Activated CD4-positive, alpha-beta T cell treated with anti-CD3 and anti-CD28 coated beads for 24 hours (primary cell): ENCODE data around the gene GLRA3.
"Not testable (repeated sequence)": the region's sequence is repeated elsewhere in the genome, so short reads cannot be mapped to it uniquely, and the experiment has no call there.

Source experiments
- DNase-seq, 2 donors: peaks; one replicate each; pipeline ENCODE4 v3.0.0-alpha.2; 2020; ENCODE audit warnings: low read depth in 2 of 2

The GLRA3 gene

GRCh38 chr4:174810834-174811233 is 18.2 kb downstream of the GLRA3 start:
- no peak for DNase-seq

DNA sequence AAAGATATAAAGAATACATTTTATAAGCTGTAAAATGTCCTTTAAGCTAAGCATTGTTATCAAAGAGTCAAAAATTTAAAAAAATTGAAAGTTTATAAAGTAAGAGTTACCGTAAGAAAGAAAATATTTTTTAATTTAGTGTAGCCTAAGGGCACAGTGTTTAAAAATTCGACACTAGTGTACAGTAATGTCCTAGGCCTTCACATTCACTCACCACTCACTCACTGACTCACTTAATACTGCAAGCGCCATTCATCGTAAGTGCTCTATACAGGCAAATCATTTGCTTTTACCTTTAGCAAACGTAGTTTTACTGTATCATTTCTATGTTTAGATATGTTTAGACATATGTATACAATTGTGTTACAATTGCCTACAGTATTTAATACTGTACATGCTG is 20.2 kb downstream of the GLRA3 start:
- no peak for DNase-seq

DNA sequence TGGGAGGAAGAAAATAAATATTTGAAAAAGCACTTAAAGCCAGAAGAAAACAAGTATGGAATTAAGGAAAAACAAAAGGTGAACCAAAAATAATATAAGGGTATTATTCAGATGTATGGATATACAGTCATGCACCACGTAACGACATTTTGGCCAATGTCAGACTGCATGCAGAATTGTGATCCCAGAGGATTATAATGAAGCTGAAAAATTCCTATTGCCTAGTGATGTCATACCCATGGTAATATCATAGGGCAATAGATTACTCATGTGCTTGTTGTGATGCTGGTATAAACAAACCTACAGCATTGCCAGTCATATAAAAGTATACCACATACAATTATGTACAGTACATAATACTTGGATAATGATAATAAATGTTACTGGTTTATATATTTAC is 20.9 kb downstream of the GLRA3 start:
- no peak for DNase-seq

- DNase-seq, result no peak
Observed at GRCh38 chr4:174805746-174806145, 23.3 kb downstream of the GLRA3 start.

GRCh38 chr4:174794543-174795094 is 34.4 kb downstream of the GLRA3 start:
- DNase-seq, result no peak

GRCh38 chr4:174789657-174790056 is 39.4 kb downstream of the GLRA3 start:
- no peak for DNase-seq

- DNase-seq, result not testable (repeated sequence)
Observed at GRCh38 chr4:174778274-174778986, 50.6 kb downstream of the GLRA3 start.

DNA sequence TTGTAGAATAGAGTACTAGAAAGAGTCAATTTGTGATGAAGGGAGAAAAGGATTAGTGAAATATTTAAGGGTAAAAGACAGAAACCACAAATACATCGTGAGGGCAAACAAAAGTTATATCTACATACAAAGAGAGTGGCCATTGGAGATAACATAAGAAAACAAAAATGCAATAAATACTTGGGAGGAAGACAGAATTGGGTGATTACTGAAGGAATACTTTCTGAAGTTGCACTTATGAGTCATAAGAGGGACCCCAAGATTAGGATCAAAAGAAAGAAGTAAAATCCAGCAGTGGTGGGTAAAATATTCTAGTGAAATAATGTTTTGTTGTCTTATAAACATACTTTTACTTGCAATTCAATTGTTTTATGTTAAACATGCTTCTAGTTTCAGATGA is 53.7 kb downstream of the GLRA3 start:
- no peak for DNase-seq

- no peak for DNase-seq
Observed at GRCh38 chr4:174764105-174764729, 64.8 kb downstream of the GLRA3 start.

DNA sequence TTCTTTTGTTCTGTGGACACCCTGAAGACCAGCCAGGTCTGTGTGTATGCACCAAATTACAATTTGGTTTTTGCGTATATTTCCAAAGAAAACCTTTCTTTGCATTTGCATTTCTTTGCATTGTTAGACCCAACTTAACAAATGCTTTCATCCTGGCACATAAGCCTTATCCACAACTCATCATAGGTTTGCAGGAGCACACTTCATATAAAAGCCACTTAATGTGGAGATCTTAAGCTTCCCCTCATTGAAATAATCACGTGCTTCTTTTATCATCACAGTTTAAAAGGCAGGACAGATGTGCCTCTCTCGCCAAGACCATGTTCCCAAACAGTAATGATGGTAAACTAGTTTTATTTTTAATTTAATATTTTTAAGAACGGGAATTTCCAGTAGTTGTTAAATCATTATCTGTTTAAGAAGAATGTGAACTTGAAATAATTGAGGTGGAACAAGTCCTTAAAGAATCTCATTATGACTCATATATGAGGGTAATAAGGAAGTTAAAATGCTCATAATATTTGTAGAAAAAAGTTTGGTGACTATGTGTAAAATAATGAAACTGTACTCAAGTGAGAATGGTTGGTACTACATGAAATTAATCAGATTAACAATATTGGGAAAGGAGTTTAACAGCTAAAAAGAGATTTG is 65.5 kb downstream of the GLRA3 start:
- no peak for DNase-seq

- DNase-seq, result no peak
Observed at GRCh38 chr4:174761451-174761850, 67.6 kb downstream of the GLRA3 start.

DNA sequence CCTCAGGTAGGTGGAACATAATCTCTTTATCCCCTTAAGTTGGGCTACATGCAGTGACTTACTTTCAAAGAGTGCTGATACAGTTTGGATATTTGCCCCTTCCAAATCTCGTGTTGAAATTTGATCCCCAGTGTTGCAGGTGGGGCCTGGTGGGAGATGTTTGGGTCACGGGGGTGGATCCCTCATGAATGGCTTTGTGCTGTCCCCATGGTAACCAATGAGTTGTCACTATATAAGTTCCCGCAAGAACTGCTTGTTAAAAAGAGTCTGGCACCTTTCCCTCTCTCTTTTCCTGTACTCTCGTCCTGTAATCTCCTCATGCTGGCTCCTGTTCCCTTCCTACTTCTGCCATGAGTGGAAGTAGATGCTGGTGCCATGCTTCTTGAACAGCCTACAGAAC is 71.3 kb downstream of the GLRA3 start:
- no peak for DNase-seq

DNA sequence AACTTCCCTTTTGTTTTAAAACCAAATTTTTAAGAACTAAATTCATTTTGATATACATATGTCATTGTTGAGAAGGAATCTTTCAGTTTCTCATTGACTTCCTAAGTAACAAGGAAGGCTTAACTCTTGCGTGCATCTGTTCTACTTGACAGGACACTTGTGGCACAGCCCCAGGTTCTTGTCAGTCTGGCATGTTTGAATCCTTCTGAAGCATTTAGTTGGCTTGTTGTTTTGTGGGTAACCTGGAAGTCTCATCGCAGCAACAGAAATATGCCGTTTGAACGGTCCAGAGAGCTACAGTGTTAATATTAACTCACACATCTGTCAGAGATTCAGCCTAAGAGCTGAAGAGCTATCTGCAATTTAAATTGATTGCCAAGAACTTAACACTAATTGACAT is 76.0 kb downstream of the GLRA3 start:
- DNase-seq, result no peak

GRCh38 chr4:174752026-174752425 is 77.0 kb downstream of the GLRA3 start:
- DNase-seq, result no peak

DNA sequence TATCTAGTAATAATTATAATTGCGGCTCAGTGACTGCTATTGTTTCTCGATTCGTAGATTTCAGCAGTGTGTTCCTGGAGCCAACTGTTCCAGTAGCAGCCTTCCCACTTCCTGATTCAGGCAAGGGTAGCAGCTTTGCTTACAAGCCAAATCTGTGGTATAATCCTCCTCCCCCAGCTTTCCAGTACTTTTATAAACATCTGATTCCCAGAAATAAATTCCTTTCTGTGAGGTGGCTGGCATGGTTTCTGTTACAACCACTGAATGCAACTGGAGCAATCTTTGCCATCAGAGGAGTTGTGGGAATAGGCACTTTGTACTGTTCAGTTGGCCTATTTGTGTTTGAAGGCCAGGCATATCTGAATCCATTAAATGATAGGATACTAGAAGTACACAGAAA is 80.0 kb downstream of the GLRA3 start:
- DNase-seq, result no peak

DNA sequence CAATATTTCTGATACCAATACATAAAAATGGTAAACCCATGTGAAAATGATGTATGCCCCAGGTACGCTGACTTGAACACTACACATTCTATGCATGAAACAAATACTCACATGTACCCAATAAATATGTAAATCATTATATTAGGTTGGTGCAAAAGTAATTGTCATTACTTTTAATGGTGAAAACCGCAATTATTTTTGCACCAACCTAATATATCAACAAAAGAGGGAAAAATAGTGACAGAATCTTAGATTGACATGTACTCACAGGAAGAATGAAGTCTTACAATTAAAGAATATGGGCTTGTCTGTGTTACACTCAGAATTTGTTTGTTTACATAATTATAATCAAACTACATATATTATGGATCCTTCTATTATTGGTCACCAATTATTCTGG is 82.3 kb downstream of the GLRA3 start:
- no peak for DNase-seq

GRCh38 chr4:174742561-174742960 is 86.5 kb downstream of the GLRA3 start:
- no peak for DNase-seq

DNA sequence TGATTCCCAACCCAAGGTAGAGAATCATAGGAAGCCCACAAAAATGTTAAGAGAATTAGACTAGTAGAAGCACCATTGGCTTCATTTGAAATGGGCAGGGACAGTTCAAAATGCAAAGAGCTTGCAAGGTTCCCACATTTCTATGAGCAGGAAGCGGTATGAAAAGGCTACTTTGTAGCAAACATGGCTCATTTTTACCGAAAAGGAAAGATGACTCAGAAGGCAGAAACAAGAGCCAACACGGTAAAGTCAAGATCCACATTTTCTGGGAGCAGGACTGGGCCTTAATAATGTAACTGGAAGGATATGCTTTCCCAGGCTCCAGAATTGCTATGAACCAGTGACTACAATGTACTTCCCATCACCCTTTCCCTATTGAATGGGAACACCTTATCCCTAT is 89.5 kb downstream of the GLRA3 start:
- no peak for DNase-seq

DNA sequence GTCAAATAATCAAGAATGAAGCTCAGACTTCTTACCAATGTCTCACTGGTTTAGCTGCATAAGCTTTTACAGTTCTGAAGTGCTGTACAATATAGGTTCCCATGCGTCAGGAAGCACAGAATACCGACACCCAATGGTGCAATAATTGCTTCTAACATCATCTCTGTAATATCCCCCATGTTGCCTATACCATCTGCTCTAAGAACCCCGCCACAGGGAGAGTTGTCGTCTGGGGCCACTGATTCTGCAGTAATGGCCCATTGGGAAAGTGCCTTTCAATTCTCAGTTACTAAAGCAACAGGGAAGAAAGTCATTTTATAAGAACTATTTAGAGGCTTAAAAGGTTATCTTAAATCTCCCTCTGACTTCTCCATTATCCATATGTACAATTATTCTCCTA is 94.9 kb downstream of the GLRA3 start:
- no peak for DNase-seq

DNA sequence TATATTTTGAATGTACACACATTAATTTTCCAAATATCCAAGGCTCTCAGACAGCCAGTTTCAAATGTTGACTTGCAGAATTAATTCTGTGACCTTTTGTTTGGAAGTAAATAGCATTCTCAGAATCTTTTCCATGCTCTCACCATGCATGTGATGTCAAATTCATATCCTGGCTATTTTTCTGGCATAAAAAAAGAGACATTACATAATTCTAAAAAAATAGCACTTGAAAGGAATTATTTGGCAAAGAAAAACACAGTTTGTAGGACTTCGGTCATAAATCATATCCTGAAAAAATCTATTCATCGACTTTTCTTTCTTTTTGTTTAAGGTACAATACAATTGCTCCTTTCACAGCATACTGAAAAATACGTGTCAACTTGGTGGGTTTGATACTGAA is 111.2 kb downstream of the GLRA3 start:
- DNase-seq, result no peak

DNA sequence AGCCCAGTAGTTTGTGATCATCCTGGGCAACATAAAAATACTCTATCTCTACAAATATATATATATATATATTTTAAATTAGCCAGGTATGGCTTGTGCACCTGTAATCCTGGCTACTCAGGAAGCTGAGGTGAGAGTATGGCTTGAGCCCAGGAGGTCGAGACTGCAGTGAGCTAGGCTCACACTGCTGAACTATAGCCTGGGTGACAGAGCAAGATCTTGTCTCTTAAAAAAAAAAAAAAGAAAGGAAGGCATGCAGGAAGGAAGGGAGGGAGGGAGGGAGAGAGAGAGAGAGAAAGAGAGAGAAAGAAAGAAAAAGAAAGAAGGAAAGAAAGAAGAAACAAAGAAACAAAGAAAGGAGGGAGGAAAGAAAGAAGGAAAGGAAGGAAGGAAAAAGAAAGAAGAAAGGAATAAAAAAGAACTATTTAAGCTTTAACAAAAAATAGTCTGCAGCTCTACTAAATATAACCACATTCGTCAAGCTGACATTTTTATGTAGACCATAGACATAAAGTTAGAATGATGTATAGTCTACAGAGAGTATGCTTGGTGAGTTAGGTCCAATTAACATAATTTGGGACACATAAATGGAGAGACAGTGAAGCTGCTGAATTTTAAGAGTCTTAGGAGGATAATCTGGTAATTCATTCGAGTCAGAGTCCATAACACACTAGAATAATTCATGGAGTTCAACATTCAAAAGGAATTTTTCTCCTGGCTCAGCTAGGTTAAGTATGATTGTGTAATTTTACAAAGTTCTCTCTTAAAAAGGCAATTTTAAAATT is 111.9 kb downstream of the GLRA3 start:
- no peak for DNase-seq
